Measurements from ENCODE around the gene ABCC8.

The ABCC8 gene

GRCh38 chr11:17403980-17404759, 72.5 kb downstream of the ABCC8 start:
- H3K4me3 ChIP-seq (ENCODE audit: low read length), result no peak overlapping the region
- 0 out of 2 replicates have a peak, but pooled peaks cover 6% of the 10 kb centered on the region for H3K4me1 ChIP-seq (ENCODE audit: insufficient read depth, low read length)
- no peaks in the 10 kb centered on the region for H3K9me3 ChIP-seq (ENCODE audit: insufficient read depth, low read depth, low read length)
- WGBS, result 93% methylated on average over 17 of the region's 18 CpGs
- no peaks in the 10 kb centered on the region for H3K27me3 ChIP-seq (ENCODE audit: insufficient read depth, low read length)
- no peak overlapping the region for H3K9ac ChIP-seq (ENCODE audit: low read depth, low read length)
- H3K36me3 ChIP-seq (ENCODE audit: insufficient read depth, low read length), result no peaks in the 10 kb centered on the region
- H3K27ac ChIP-seq (ENCODE audit: low read depth, low read length), result no peak overlapping the region

- no peak overlapping the region for H3K9ac ChIP-seq (ENCODE audit: low read depth, low read length)
- no peaks in the 10 kb centered on the region for H3K36me3 ChIP-seq (ENCODE audit: insufficient read depth, low read length)
- H3K27ac ChIP-seq (ENCODE audit: low read depth, low read length), result no peak overlapping the region
- 0 out of 2 replicates have a peak, but pooled peaks cover 6% of the 10 kb centered on the region for H3K4me1 ChIP-seq (ENCODE audit: insufficient read depth, low read length)
- no peaks in the 10 kb centered on the region for H3K9me3 ChIP-seq (ENCODE audit: insufficient read depth, low read depth, low read length)
- no peaks in the 10 kb centered on the region for H3K27me3 ChIP-seq (ENCODE audit: insufficient read depth, low read length)
- no peak overlapping the region for H3K4me3 ChIP-seq (ENCODE audit: low read length)
- 94% methylated on average over 8 of the region's 8 CpGs for WGBS
Observed at GRCh38 chr11:17402486-17402885, 74.2 kb downstream of the ABCC8 start.

- H3K36me3 ChIP-seq (ENCODE audit: insufficient read depth, low read length), result no peaks in the 10 kb centered on the region
- H3K4me1 ChIP-seq (ENCODE audit: insufficient read depth, low read length), result 0 out of 2 replicates have a peak, but pooled peaks cover 6% of the 10 kb centered on the region
- H3K9ac ChIP-seq (ENCODE audit: low read depth, low read length), result no peak overlapping the region
- H3K4me3 ChIP-seq (ENCODE audit: low read length), result no peak overlapping the region
- WGBS, result 92% methylated on average over 8 of the region's 8 CpGs
- H3K27me3 ChIP-seq (ENCODE audit: insufficient read depth, low read length), result no peaks in the 10 kb centered on the region
- H3K9me3 ChIP-seq (ENCODE audit: insufficient read depth, low read depth, low read length), result no peaks in the 10 kb centered on the region
- H3K27ac ChIP-seq (ENCODE audit: low read depth, low read length), result no peak overlapping the region
Observed at GRCh38 chr11:17401841-17402240, 74.8 kb downstream of the ABCC8 start.

GRCh38 chr11:17401316-17401715, 75.3 kb downstream of the ABCC8 start:
- no peak overlapping the region for H3K9ac ChIP-seq (ENCODE audit: low read depth, low read length)
- H3K36me3 ChIP-seq (ENCODE audit: insufficient read depth, low read length), result no peaks in the 10 kb centered on the region
- 0 out of 2 replicates have a peak, but pooled peaks cover 6% of the 10 kb centered on the region for H3K4me1 ChIP-seq (ENCODE audit: insufficient read depth, low read length)
- WGBS, result 95% methylated on average over 2 of the region's 2 CpGs
- H3K27ac ChIP-seq (ENCODE audit: low read depth, low read length), result no peak overlapping the region
- H3K9me3 ChIP-seq (ENCODE audit: insufficient read depth, low read depth, low read length), result no peaks in the 10 kb centered on the region
- no peak overlapping the region for H3K4me3 ChIP-seq (ENCODE audit: low read length)
- no peaks in the 10 kb centered on the region for H3K27me3 ChIP-seq (ENCODE audit: insufficient read depth, low read length)

GRCh38 chr11:17400048-17400775, 76.4 kb downstream of the ABCC8 start:
- no peaks in the 10 kb centered on the region for H3K27me3 ChIP-seq (ENCODE audit: insufficient read depth, low read length)
- no peak overlapping the region for H3K27ac ChIP-seq (ENCODE audit: low read depth, low read length)
- no peaks in the 10 kb centered on the region for H3K9me3 ChIP-seq (ENCODE audit: insufficient read depth, low read depth, low read length)
- no peaks in the 10 kb centered on the region for H3K4me1 ChIP-seq (ENCODE audit: insufficient read depth, low read length)
- H3K4me3 ChIP-seq (ENCODE audit: low read length), result no peak overlapping the region
- H3K36me3 ChIP-seq (ENCODE audit: insufficient read depth, low read length), result no peaks in the 10 kb centered on the region
- WGBS, result 94% methylated on average over 19 of the region's 19 CpGs
- H3K9ac ChIP-seq (ENCODE audit: low read depth, low read length), result no peak overlapping the region

GRCh38 chr11:17399236-17399635, 77.4 kb downstream of the ABCC8 start:
- Histone ChIP-seq H3K36me3 (ENCODE audit: insufficient read depth, low read length) (no peaks in the 10 kb centered on the region), H3K4me1 (ENCODE audit: insufficient read depth, low read length) (no peaks in the 10 kb centered on the region), H3K4me3 (ENCODE audit: low read length) (no peak overlapping the region), H3K9ac (ENCODE audit: low read depth, low read length) (no peak overlapping the region), H3K9me3 (ENCODE audit: insufficient read depth, low read depth, low read length) (no peaks in the 10 kb centered on the region), H3K27ac (ENCODE audit: low read depth, low read length) (no peak overlapping the region), H3K27me3 (ENCODE audit: insufficient read depth, low read length) (no peaks in the 10 kb centered on the region)

GRCh38 chr11:17397311-17398002, 79.2 kb downstream of the ABCC8 start:
- H3K9me3 ChIP-seq (ENCODE audit: insufficient read depth, low read depth, low read length), result no peaks in the 10 kb centered on the region
- no peak overlapping the region for H3K27ac ChIP-seq (ENCODE audit: low read depth, low read length)
- H3K4me3 ChIP-seq (ENCODE audit: low read length), result no peak overlapping the region
- no peaks in the 10 kb centered on the region for H3K4me1 ChIP-seq (ENCODE audit: insufficient read depth, low read length)
- no peaks in the 10 kb centered on the region for H3K27me3 ChIP-seq (ENCODE audit: insufficient read depth, low read length)
- 92% methylated on average over 14 of the region's 14 CpGs for WGBS
- no peaks in the 10 kb centered on the region for H3K36me3 ChIP-seq (ENCODE audit: insufficient read depth, low read length)
- no peak overlapping the region for H3K9ac ChIP-seq (ENCODE audit: low read depth, low read length)

GRCh38 chr11:17396598-17397310, 79.9 kb downstream of the ABCC8 start:
- Histone ChIP-seq H3K27me3 (ENCODE audit: insufficient read depth, low read length) (no peaks in the 10 kb centered on the region), H3K36me3 (ENCODE audit: insufficient read depth, low read length) (no peaks in the 10 kb centered on the region), H3K27ac (ENCODE audit: low read depth, low read length) (no peak overlapping the region), H3K9ac (ENCODE audit: low read depth, low read length) (no peak overlapping the region), H3K4me3 (ENCODE audit: low read length) (no peak overlapping the region), H3K4me1 (ENCODE audit: insufficient read depth, low read length) (no peaks in the 10 kb centered on the region), H3K9me3 (ENCODE audit: insufficient read depth, low read depth, low read length) (no peaks in the 10 kb centered on the region)
- 93% methylated on average over 22 of the region's 22 CpGs for WGBS

GRCh38 chr11:17395978-17396377, 80.7 kb downstream of the ABCC8 start:
- WGBS, result 94% methylated on average over 6 of the region's 6 CpGs
- no peaks in the 10 kb centered on the region for H3K36me3 ChIP-seq (ENCODE audit: insufficient read depth, low read length)
- no peaks in the 10 kb centered on the region for H3K27me3 ChIP-seq (ENCODE audit: insufficient read depth, low read length)
- no peak overlapping the region for H3K9ac ChIP-seq (ENCODE audit: low read depth, low read length)
- H3K9me3 ChIP-seq (ENCODE audit: insufficient read depth, low read depth, low read length), result no peaks in the 10 kb centered on the region
- H3K4me1 ChIP-seq (ENCODE audit: insufficient read depth, low read length), result no peaks in the 10 kb centered on the region
- H3K27ac ChIP-seq (ENCODE audit: low read depth, low read length), result no peak overlapping the region
- H3K4me3 ChIP-seq (ENCODE audit: low read length), result no peak overlapping the region

- Histone ChIP-seq H3K4me1 (ENCODE audit: insufficient read depth, low read length) (no peaks in the 10 kb centered on the region), H3K4me3 (ENCODE audit: low read length) (no peak overlapping the region), H3K9me3 (ENCODE audit: insufficient read depth, low read depth, low read length) (no peaks in the 10 kb centered on the region), H3K27me3 (ENCODE audit: insufficient read depth, low read length) (no peaks in the 10 kb centered on the region), H3K27ac (ENCODE audit: low read depth, low read length) (no peak overlapping the region), H3K36me3 (ENCODE audit: insufficient read depth, low read length) (no peaks in the 10 kb centered on the region), H3K9ac (ENCODE audit: low read depth, low read length) (no peak overlapping the region)
- 93% methylated on average over 20 of the region's 20 CpGs for WGBS
Observed at GRCh38 chr11:17395554-17395961, 81.1 kb downstream of the ABCC8 start.
